ENCODE results near the gene EPN3.

Gene EPN3

GRCh38 chr17:50532452-50533024 lies at the start of gene EPN3:
Gene EPN3, plus strand, starts transcription at chr17:50532735. Its CDS starts 3,822 bp downstream, at chr17:50536557.
- no peak for DNase-seq

- no peak for DNase-seq
Measured at GRCh38 chr17:50483266-50483665, 49.3 kb upstream of the EPN3 start.

- no peak for DNase-seq
Measured at GRCh38 chr17:50484386-50485155, 48.0 kb upstream of the EPN3 start.

- DNase-seq = no peak
Measured at GRCh38 chr17:50487213-50488096, 45.1 kb upstream of the EPN3 start.

GRCh38 chr17:50488880-50489279 lies 43.7 kb upstream of the EPN3 start:
- DNase-seq = no peak

GRCh38 chr17:50491505-50491904 lies 41.0 kb upstream of the EPN3 start:
- DNase-seq = no peak

- no peak for DNase-seq
Measured at GRCh38 chr17:50492214-50492613, 40.3 kb upstream of the EPN3 start.

- DNase-seq = no peak
Measured at GRCh38 chr17:50493744-50494143, 38.8 kb upstream of the EPN3 start.

GRCh38 chr17:50495217-50495823 lies 37.2 kb upstream of the EPN3 start:
- DNase-seq = no peak

- DNase-seq = no peak
Measured at GRCh38 chr17:50495918-50496317, 36.6 kb upstream of the EPN3 start.

- no peak for DNase-seq
Measured at GRCh38 chr17:50498021-50498874, 34.3 kb upstream of the EPN3 start.

GRCh38 chr17:50499270-50499669 lies 33.3 kb upstream of the EPN3 start:
- DNase-seq = no peak

- no peak for DNase-seq
Measured at GRCh38 chr17:50499721-50500120, 32.8 kb upstream of the EPN3 start.

GRCh38 chr17:50501054-50501453 lies 31.5 kb upstream of the EPN3 start:
- DNase-seq = no peak

GRCh38 chr17:50502301-50502990 lies 30.1 kb upstream of the EPN3 start:
- DNase-seq = no peak

- DNase-seq = no peak
Measured at GRCh38 chr17:50505591-50506130, 26.9 kb upstream of the EPN3 start.

- no peak for DNase-seq
Measured at GRCh38 chr17:50506298-50506697, 26.2 kb upstream of the EPN3 start.

GRCh38 chr17:50507871-50508572 lies 24.5 kb upstream of the EPN3 start, which contains the start of gene MYCBPAP:
Gene MYCBPAP, plus strand, starts transcription at chr17:50508439. Its CDS starts 236 bp downstream, at chr17:50508675.
- peak; percentile 67 to 83 for DNase-seq

GRCh38 chr17:50508573-50509460 lies 23.7 kb upstream of the EPN3 start:
- DNase-seq = no peak

Measured in NCI-H2081 (cell line).